SK-N-SH (cell line): Measurements from ENCODE around the gene HIRA. TPM values are rescaled to one million over a fixed set of nuclear protein-coding genes. Genes with fewer than 3 reads are reported as not detected.

Experiments used
- CTCF ChIA-PET: fragments of 300-600, 350-600 bp; formaldehyde crosslinking; extraction: SDS; loops from one replicate; lab custom pipeline; 2021; lab: Yijun Ruan, JAX
- POLR2A ChIA-PET: fragments of 350-600 bp; sonication (Branson Sonifier 250); formaldehyde crosslinking; extraction: SDS; loops from one replicate; lab custom pipeline; 2020; ENCODE audit warnings: antibody characterized with exemption, inconsistent platforms; lab: Yijun Ruan, JAX
- DNase-seq: peaks from one replicate; pipeline ENCODE4 v3.0.0; 2012
- H2AFZ ChIP-seq: fragments of 200-600 bp; sonication (generic); 2 replicates; pipeline ENCODE4 v1.8.1; 2016; ENCODE audit warnings: antibody characterized with exemption, mild to moderate bottlenecking, low read depth
- H3F3A ChIP-seq: fragments of 200-600 bp; sonication (generic); replicated peaks from 2 replicates; pipeline ENCODE3; 2016; ENCODE audit warnings: antibody characterized with exemption, mild to moderate bottlenecking; ENCODE audit not compliant: insufficient read depth
- H3K27ac ChIP-seq, 2 experiments: fragments of 200-500 bp in 1 of 2; fragments of 200-600 bp in 1 of 2; sonication (Bioruptor generic) in 1 of 2; sonication (generic), shearing (Covaris generic) in 1 of 2; 2 replicates each; pipeline versions ENCODE4 v1.5.1 to v1.6.1; 2014 to 2016; ENCODE audit warnings: low read depth in 2 of 2, inconsistent platforms in 1 of 2, low read length in 1 of 2, mild to moderate bottlenecking in 1 of 2, mixed read lengths in 1 of 2
- H3K27me3 ChIP-seq: fragments of 200-600 bp; sonication (generic), shearing (Covaris generic); 2 replicates; pipeline ENCODE4 v1.6.1; 2016; ENCODE audit warnings: mixed run types; ENCODE audit not compliant: insufficient read depth
- H3K36me3 ChIP-seq, 2 experiments: fragments of 200-500 bp in 1 of 2; fragments of 200-600 bp in 1 of 2; sonication (Bioruptor generic) in 1 of 2; sonication (generic) in 1 of 2; replicated peaks in 1 of 2; 2 replicates each; pipeline versions ENCODE3 to v1.5.1; 2014 to 2016; ENCODE audit warnings: low read length in 1 of 2, mild to moderate bottlenecking in 1 of 2; ENCODE audit not compliant: insufficient read depth in 2 of 2, control insufficient read depth in 1 of 2
- H3K4me1 ChIP-seq, 2 experiments: fragments of 200-500 bp in 1 of 2; fragments of 200-600 bp in 1 of 2; sonication (Bioruptor generic) in 1 of 2; sonication (generic), shearing (Covaris generic) in 1 of 2; 2 replicates each; pipeline versions ENCODE4 v1.5.1 to v1.6.1; 2014 to 2016; ENCODE audit warnings: low read depth in 1 of 2, low read length in 1 of 2, mixed run types in 1 of 2; ENCODE audit not compliant: insufficient read depth in 2 of 2, control insufficient read depth in 1 of 2
- H3K4me2 ChIP-seq: fragments of 200-600 bp; sonication (generic), shearing (Covaris generic); 2 replicates; pipeline ENCODE4 v1.6.1; 2017; ENCODE audit warnings: mixed run types
- H3K4me3 ChIP-seq, 2 experiments: fragments of 200-500 bp in 1 of 2; fragments of 200-600 bp in 1 of 2; sonication (Bioruptor generic) in 1 of 2; sonication (generic), shearing (Covaris generic) in 1 of 2; 2 replicates each; pipeline versions ENCODE4 v1.5.1 to v1.8.1; 2014 to 2016; ENCODE audit warnings: low read depth in 2 of 2, inconsistent platforms in 1 of 2, low read length in 1 of 2, mild to moderate bottlenecking in 1 of 2, mixed read lengths in 1 of 2, moderate library complexity in 1 of 2
- H3K79me2 ChIP-seq: fragments of 200-600 bp; sonication (generic); 2 replicates; pipeline ENCODE4 v1.8.1; 2017; ENCODE audit warnings: mild to moderate bottlenecking; ENCODE audit not compliant: insufficient read depth
- H3K9ac ChIP-seq: fragments of 200-600 bp; sonication (generic); 2 replicates; pipeline ENCODE4 v1.6.1; 2017; ENCODE audit warnings: mixed run types
- H3K9me2 ChIP-seq: fragments of 200-600 bp; sonication (generic); 2 replicates; pipeline ENCODE4 v1.6.1; 2017; ENCODE audit warnings: mixed run types
- H3K9me3 ChIP-seq: fragments of 200-600 bp; sonication (generic); 2 replicates; pipeline ENCODE4 v1.6.1; 2017; ENCODE audit warnings: mixed run types, mild to moderate bottlenecking, moderate library complexity
- H4K20me1 ChIP-seq: fragments of 200-600 bp; sonication (generic); 2 replicates; pipeline ENCODE4 v1.6.1; 2017; ENCODE audit warnings: mild to moderate bottlenecking, mixed run types; ENCODE audit not compliant: insufficient read depth
- CHD2 ChIP-seq: fragments of 150-350 bp; IDR thresholded peaks from 2 replicates; pipeline ENCODE4 v1.6.1; 2018; ENCODE audit warnings: low read length; ENCODE audit not compliant: partially characterized antibody
- ELF1 ChIP-seq: IDR thresholded peaks from 2 replicates; pipeline ENCODE4 v1.4.0; 2012
- FOSL2 ChIP-seq: IDR thresholded peaks from 2 replicates; pipeline ENCODE4 v1.4.0; 2012; ENCODE audit warnings: low read depth, mild to moderate bottlenecking, moderate library complexity, borderline replicate concordance
- FOXM1 ChIP-seq: IDR thresholded peaks from 2 replicates; pipeline ENCODE4 v1.4.0; 2012; ENCODE audit warnings: low read depth, mild to moderate bottlenecking
- JUND ChIP-seq: IDR thresholded peaks from 2 replicates; pipeline ENCODE4 v1.4.0; 2012
- NFIC ChIP-seq: IDR thresholded peaks from 2 replicates; pipeline ENCODE4 v1.4.0; 2012; ENCODE audit warnings: borderline replicate concordance
- POLR2AphosphoS5 ChIP-seq: IDR thresholded peaks from 2 replicates; pipeline ENCODE4 v1.6.1; 2012; ENCODE audit warnings: low read depth, low read length
- RCOR1 ChIP-seq: fragments of 150-350 bp; IDR thresholded peaks from 2 replicates; pipeline ENCODE4 v1.6.1; 2017; ENCODE audit warnings: antibody characterized with exemption, low read length
- RFX5 ChIP-seq: IDR thresholded peaks from 2 replicates; pipeline ENCODE4 v1.6.1; 2012; ENCODE audit warnings: mild to moderate bottlenecking, improper control_type of control experiment, low read length
- SIN3A ChIP-seq: IDR thresholded peaks from 2 replicates; pipeline ENCODE4 v1.6.1; 2012; ENCODE audit warnings: low read depth, mild to moderate bottlenecking, low read length, moderate library complexity, borderline replicate concordance
- SMC3 ChIP-seq: IDR thresholded peaks from 2 replicates; pipeline ENCODE4 v1.6.1; 2012; ENCODE audit warnings: low read depth, low read length, improper control_type of control experiment
- USF1 ChIP-seq: IDR thresholded peaks from 2 replicates; pipeline ENCODE4 v1.4.0; 2012; ENCODE audit warnings: low read depth, borderline replicate concordance
- WGBS: methylation state at CpG from one replicate; pipeline ENCODE4 v1.1.6; 2017; ENCODE audit warnings: low lambda C conversion rate; 5-methylcytosine and 5-hydroxymethylcytosine counted together
- polyA plus RNA-seq, 3 experiments: library from polyadenylated mRNA; depleted of rRNA; stranded (reverse); fragments of >200 nt; gene quantifications; 2 replicates each; pipeline ENCODE4 v1.2.3, GENCODE V29; 2012
- TF ChIP-seq, protein P1 (sequence below): IDR thresholded peaks from 2 replicates; pipeline ENCODE4; 2012
- TF ChIP-seq, protein P2 (sequence below): fragments of 150-350 bp; IDR thresholded peaks from 2 replicates; pipeline ENCODE4 v1.6.1; 2016; ENCODE audit warnings: mild to moderate bottlenecking, low read depth, low read length
- TF ChIP-seq, protein P3 (sequence below): IDR thresholded peaks from 2 replicates; pipeline ENCODE4 v1.4.0; 2012; ENCODE audit warnings: low read depth, borderline replicate concordance

HIRA gene
- polyA plus RNA-seq, 1 of the 3 experiments (the other 2 are of a cell fraction) = 21.0 TPM

DNA sequence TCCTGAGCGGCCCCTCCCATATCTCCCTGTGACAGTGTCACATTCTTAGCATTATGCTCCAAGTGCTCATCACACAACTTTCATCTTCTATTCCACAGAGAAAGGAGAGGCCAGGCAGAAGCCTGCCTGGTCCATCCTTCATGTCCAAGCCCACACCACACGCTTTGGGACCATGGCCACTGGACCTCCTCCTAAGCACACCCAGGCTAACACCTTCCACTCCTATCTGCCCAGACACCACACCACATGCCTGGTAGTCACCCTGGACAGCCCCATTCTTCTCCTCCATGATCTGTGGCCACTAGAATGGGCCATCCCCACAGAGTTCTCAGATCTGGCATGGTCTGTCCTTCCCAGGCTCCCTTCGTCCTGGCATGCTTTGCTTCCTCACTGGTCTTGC lies 55.3 kb downstream of the HIRA start:
- H2AFZ ChIP-seq = no peak overlapping the region
- H3K27me3 ChIP-seq = no peaks in the 10 kb centered on the region
- no peaks in the 10 kb centered on the region for H3K9me3 ChIP-seq
- WGBS = 95% methylated on average over 3 of the region's 3 CpGs
- H3K4me3 ChIP-seq = no peak overlapping the region
- H3F3A ChIP-seq = peaks cover 4% of the 10 kb centered on the region
- no peak for TF ChIP-seq FOSL2
- no peak for TF ChIP-seq POLR2AphosphoS5
- TF ChIP-seq ELF1 = no peak
- TF ChIP-seq USF1 = no peak
- POLR2A ChIA-PET = no interaction called here
- H3K9me2 ChIP-seq = no peaks in the 10 kb centered on the region
- no peaks in the 10 kb centered on the region for H4K20me1 ChIP-seq
- H3K4me2 ChIP-seq = no peak overlapping the region
- H3K27ac ChIP-seq = no peak overlapping the region
- CTCF ChIA-PET = no interaction called here
- DNase-seq = no peak
- no peaks in the 10 kb centered on the region for H3K79me2 ChIP-seq
- no peaks in the 10 kb centered on the region for H3K4me1 ChIP-seq
- no peak overlapping the region for H3K9ac ChIP-seq
- H3K36me3 ChIP-seq = peaks cover 40 to 65% of the 10 kb centered on the region in 2 experiments

DNA sequence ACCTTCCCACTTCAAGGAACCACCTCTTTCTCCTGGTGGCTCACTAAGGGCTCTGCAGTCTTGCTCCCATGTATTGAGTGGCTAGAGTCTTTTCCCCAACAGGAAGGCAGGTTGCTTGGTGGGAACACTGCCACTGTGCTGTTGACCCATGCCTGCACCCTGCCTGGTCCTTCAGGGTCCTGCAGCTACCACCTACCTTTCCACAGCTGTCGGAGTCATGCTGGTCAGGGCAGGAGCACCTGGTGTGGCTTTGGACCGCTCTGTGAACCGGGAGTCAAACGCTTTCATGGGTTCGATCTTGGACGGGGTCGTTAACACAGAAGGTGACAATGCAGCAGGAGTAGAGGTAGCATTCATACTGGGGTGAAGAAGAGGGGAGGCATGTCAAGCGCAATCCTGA lies 56.1 kb downstream of the HIRA start:
- no peaks in the 10 kb centered on the region for H4K20me1 ChIP-seq
- CTCF ChIA-PET = no interaction called here
- H3F3A ChIP-seq = peaks cover 4% of the 10 kb centered on the region
- H3K9me2 ChIP-seq = no peaks in the 10 kb centered on the region
- 99% methylated on average over 8 of the region's 8 CpGs for WGBS
- TF ChIP-seq CHD2 (no peak), NFIC (no peak)
- TF ChIP-seq, protein P1, sequence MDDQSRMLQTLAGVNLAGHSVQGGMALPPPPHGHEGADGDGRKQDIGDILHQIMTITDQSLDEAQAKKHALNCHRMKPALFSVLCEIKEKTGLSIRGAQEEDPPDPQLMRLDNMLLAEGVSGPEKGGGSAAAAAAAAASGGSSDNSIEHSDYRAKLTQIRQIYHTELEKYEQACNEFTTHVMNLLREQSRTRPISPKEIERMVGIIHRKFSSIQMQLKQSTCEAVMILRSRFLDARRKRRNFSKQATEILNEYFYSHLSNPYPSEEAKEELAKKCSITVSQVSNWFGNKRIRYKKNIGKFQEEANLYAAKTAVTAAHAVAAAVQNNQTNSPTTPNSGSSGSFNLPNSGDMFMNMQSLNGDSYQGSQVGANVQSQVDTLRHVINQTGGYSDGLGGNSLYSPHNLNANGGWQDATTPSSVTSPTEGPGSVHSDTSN = no peak
- TF ChIP-seq, protein P2, sequence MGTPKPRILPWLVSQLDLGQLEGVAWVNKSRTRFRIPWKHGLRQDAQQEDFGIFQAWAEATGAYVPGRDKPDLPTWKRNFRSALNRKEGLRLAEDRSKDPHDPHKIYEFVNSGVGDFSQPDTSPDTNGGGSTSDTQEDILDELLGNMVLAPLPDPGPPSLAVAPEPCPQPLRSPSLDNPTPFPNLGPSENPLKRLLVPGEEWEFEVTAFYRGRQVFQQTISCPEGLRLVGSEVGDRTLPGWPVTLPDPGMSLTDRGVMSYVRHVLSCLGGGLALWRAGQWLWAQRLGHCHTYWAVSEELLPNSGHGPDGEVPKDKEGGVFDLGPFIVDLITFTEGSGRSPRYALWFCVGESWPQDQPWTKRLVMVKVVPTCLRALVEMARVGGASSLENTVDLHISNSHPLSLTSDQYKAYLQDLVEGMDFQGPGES = no peak
- POLR2A ChIA-PET = no interaction called here
- no peaks in the 10 kb centered on the region for H3K27me3 ChIP-seq
- no peak overlapping the region for H3K4me3 ChIP-seq
- H3K27ac ChIP-seq = no peak overlapping the region
- no peaks in the 10 kb centered on the region for H3K79me2 ChIP-seq
- no peak overlapping the region for H3K9ac ChIP-seq
- H3K4me1 ChIP-seq = no peaks in the 10 kb centered on the region
- no peak overlapping the region for H3K4me2 ChIP-seq
- no peak for DNase-seq
- peaks cover 35 to 69% of the 10 kb centered on the region in 2 experiments for H3K36me3 ChIP-seq
- no peak overlapping the region for H2AFZ ChIP-seq
- no peaks in the 10 kb centered on the region for H3K9me3 ChIP-seq

- Histone ChIP-seq H3K79me2 (no peaks in the 10 kb centered on the region), H3K27me3 (no peaks in the 10 kb centered on the region), H3K9ac (no peak overlapping the region), H3K9me3 (no peaks in the 10 kb centered on the region), H2AFZ (no peak overlapping the region), H3K4me2 (no peak overlapping the region), H3K27ac (no peak overlapping the region), H3K4me1 (no peaks in the 10 kb centered on the region), H3K4me3 (no peak overlapping the region), H4K20me1 (no peaks in the 10 kb centered on the region), H3K9me2 (no peaks in the 10 kb centered on the region), H3F3A (peaks cover 4% of the 10 kb centered on the region), H3K36me3 (peaks cover 38 to 71% of the 10 kb centered on the region in 2 experiments)
- no peak for DNase-seq
- CTCF ChIA-PET = interaction anchor here (1.5 kb wide), 1 partner anchor 9 kb away, joined by 3 read pairs; no protein-coding TSS in a partner anchor
- TF ChIP-seq RCOR1 (no peak), JUND (no peak), SIN3A (no peak), SMC3 (no peak), ELF1 (no peak), FOXM1 (no peak), RFX5 (no peak), NFIC (no peak)
- TF ChIP-seq, protein P2 = no peak
- TF ChIP-seq, protein P3, sequence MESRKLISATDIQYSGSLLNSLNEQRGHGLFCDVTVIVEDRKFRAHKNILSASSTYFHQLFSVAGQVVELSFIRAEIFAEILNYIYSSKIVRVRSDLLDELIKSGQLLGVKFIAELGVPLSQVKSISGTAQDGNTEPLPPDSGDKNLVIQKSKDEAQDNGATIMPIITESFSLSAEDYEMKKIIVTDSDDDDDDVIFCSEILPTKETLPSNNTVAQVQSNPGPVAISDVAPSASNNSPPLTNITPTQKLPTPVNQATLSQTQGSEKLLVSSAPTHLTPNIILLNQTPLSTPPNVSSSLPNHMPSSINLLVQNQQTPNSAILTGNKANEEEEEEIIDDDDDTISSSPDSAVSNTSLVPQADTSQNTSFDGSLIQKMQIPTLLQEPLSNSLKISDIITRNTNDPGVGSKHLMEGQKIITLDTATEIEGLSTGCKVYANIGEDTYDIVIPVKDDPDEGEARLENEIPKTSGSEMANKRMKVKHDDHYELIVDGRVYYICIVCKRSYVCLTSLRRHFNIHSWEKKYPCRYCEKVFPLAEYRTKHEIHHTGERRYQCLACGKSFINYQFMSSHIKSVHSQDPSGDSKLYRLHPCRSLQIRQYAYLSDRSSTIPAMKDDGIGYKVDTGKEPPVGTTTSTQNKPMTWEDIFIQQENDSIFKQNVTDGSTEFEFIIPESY = no peak
- WGBS = 100% methylated on average over 1 of the region's 1 CpG
- POLR2A ChIA-PET = no interaction called here
Observed at GRCh38 chr22:19374410-19374809, 57.1 kb downstream of the HIRA start.
